ENCODE results near the gene RNF152. TPM values are rescaled to one million over a fixed set of nuclear protein-coding genes. Genes with fewer than 3 reads are reported as not detected.

Gene RNF152
- total RNA-seq, 5 donors from 2014 or later (not counting 1 experiment from before 2014, with no cell fraction given): 0.23 to 0.78 (median 0.51) TPM

DNA sequence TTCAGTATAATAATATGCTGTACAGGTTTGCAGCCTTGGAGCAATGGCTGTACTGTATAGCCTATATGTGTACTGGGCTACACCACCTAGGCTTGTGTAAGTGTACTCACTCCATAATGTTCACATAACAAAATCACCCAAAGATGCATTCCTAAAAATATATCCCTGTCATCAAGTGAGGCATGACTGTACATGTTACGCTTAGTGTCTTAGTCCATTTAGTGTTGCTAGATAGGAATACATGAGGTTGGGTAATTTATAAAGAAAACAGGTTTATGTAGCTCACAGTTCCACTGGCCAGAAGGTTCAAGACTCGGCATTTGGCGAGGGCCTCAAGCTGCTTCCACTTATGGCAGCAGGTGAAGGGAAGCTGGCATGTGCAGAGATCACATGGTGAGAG is 31.4 kb downstream of the RNF152 start:
- ATAC-seq (replicated peaks in 1 of 4) (no peak), DNase-seq (no peak)
- Histone ChIP-seq H3K27ac (ENCODE audit: low read length) (no peak overlapping the region), H3K9me3 (no peaks in the 10 kb centered on the region), H3K27me3 (replicated peaks in 1 of 2; ENCODE audit: control insufficient read depth in 2 of 2, extremely low read depth in 1 of 2, insufficient read depth in 2 of 2, low read length in 1 of 2) (no peaks in the 10 kb centered on the region), H3K4me1 (ENCODE audit: control insufficient read depth in 1 of 2, extremely low read depth in 1 of 2, insufficient read depth in 2 of 2, low read length in 2 of 2) (no peaks in the 10 kb centered on the region), H3K36me3 (ENCODE audit: control insufficient read depth in 2 of 2, extremely low read depth in 1 of 2, insufficient read depth in 1 of 2, low read length in 1 of 2) (no peaks in the 10 kb centered on the region), H3K4me3 (ENCODE audit: control insufficient read depth in 1 of 2, extremely low read depth in 1 of 2, low read length in 1 of 2) (no peak overlapping the region)
- no peaks in the 10 kb centered on the region for H3K9me3 Mint-ChIP-seq
- no peak overlapping the region for H3K4me3 Mint-ChIP-seq
- H3K27me3 Mint-ChIP-seq: peaks cover 2 to 3% of the 10 kb centered on the region in 2 donors
- no peaks in the 10 kb centered on the region for H3K36me3 Mint-ChIP-seq
- WGBS (ENCODE audit: insufficient coverage): 94% methylated on average over 3 of the region's 3 CpGs
- ChIA-PET POLR2A (no interaction called here), CTCF (no interaction called here)
- no peak overlapping the region for H3K27ac Mint-ChIP-seq
- no peaks in the 10 kb centered on the region for H3K4me1 Mint-ChIP-seq

- no peaks in the 10 kb centered on the region for H3K9me3 Mint-ChIP-seq
- ATAC-seq (replicated peaks in 1 of 4) (no peak), DNase-seq (no peak)
- H3K27me3 ChIP-seq (replicated peaks in 1 of 2; ENCODE audit: control insufficient read depth in 2 of 2, extremely low read depth in 1 of 2, insufficient read depth in 2 of 2, low read length in 1 of 2): no peaks in the 10 kb centered on the region
- CTCF ChIA-PET: interaction anchor here in 1 of 2 donors (0.6 kb wide), 2 partner anchors 26 to 1870 kb away, joined by 4 read pairs; no protein-coding TSS in a partner anchor
- H3K27ac ChIP-seq (ENCODE audit: low read length): no peak overlapping the region
- POLR2A ChIA-PET: no interaction called here
- H3K27me3 Mint-ChIP-seq: peaks cover 6 to 7% of the 10 kb centered on the region in 2 donors
- no peaks in the 10 kb centered on the region for H3K9me3 ChIP-seq
- H3K36me3 Mint-ChIP-seq: no peaks in the 10 kb centered on the region
- H3K27ac Mint-ChIP-seq: no peak overlapping the region
- no peak overlapping the region for H3K4me3 ChIP-seq (ENCODE audit: control insufficient read depth in 1 of 2, extremely low read depth in 1 of 2, low read length in 1 of 2)
- H3K4me1 Mint-ChIP-seq: no peaks in the 10 kb centered on the region
- no peak overlapping the region for H3K4me3 Mint-ChIP-seq
- H3K4me1 ChIP-seq (ENCODE audit: control insufficient read depth in 1 of 2, extremely low read depth in 1 of 2, insufficient read depth in 2 of 2, low read length in 2 of 2): no peaks in the 10 kb centered on the region
- WGBS (ENCODE audit: insufficient coverage): 90% methylated on average over 2 of the region's 6 CpGs
- H3K36me3 ChIP-seq (ENCODE audit: control insufficient read depth in 2 of 2, extremely low read depth in 1 of 2, insufficient read depth in 1 of 2, low read length in 1 of 2): no peaks in the 10 kb centered on the region
Observed at GRCh38 chr18:61860302-61860701, 32.5 kb downstream of the RNF152 start.

DNA sequence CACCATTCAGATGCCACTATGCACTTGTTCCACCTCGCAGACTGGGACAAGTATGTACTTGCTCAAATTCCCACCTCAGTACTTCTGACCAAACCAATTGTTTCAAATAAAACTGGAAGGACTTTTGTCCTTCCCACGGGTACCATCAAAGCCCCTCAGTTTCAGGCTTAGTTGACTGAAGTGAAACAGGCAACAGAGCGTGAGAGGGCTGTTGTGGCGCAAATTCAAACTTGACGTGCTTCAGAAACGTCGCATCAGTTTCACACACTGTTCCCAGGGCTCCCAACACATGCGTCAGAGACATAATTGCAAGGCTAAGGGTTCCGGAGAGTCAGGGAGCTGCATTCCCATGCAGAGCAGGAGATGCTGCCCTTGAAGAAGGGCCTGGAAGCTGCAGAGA is 33.7 kb downstream of the RNF152 start:
- Mint-ChIP-seq H3K27me3 (peaks cover 6 to 7% of the 10 kb centered on the region in 2 donors), H3K9me3 (no peaks in the 10 kb centered on the region), H3K36me3 (no peaks in the 10 kb centered on the region), H3K4me1 (no peaks in the 10 kb centered on the region), H3K4me3 (no peak overlapping the region), H3K27ac (no peak overlapping the region)
- DNase-seq: no peak
- WGBS (ENCODE audit: insufficient coverage): 78% methylated on average over 5 of the region's 9 CpGs
- ATAC-seq (replicated peaks in 1 of 4): no peak
- no peaks in the 10 kb centered on the region for H3K9me3 ChIP-seq
- H3K4me3 ChIP-seq (ENCODE audit: control insufficient read depth in 1 of 2, extremely low read depth in 1 of 2, low read length in 1 of 2): no peak overlapping the region
- H3K27ac ChIP-seq (ENCODE audit: low read length): no peak overlapping the region
- H3K27me3 ChIP-seq (replicated peaks in 1 of 2; ENCODE audit: control insufficient read depth in 2 of 2, extremely low read depth in 1 of 2, insufficient read depth in 2 of 2, low read length in 1 of 2): no peaks in the 10 kb centered on the region
- CTCF ChIA-PET: no interaction called here
- no peaks in the 10 kb centered on the region for H3K4me1 ChIP-seq (ENCODE audit: control insufficient read depth in 1 of 2, extremely low read depth in 1 of 2, insufficient read depth in 2 of 2, low read length in 2 of 2)
- H3K36me3 ChIP-seq (ENCODE audit: control insufficient read depth in 2 of 2, extremely low read depth in 1 of 2, insufficient read depth in 1 of 2, low read length in 1 of 2): no peaks in the 10 kb centered on the region
- POLR2A ChIA-PET: no interaction called here

DNA sequence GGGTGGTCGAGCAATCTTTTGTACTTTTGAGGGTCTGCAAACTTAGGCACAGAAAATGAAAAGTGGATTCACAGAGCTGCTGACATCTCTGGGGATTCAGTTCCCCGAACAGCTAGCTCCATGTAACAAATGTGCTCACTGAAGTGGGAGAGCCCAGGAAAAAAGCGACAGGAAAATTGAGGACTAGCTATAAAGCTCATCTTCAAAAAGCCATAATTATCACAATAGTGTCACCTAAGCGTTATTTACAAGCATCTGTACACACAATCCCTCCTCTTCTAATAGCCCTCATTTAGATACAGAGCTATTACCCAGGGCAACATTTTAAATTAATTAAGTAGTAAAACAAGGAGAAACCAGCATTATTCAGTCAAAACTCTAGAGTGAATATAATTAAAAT is 36.1 kb downstream of the RNF152 start:
- Mint-ChIP-seq H3K27ac (no peak overlapping the region), H3K9me3 (no peaks in the 10 kb centered on the region), H3K36me3 (no peaks in the 10 kb centered on the region), H3K27me3 (peaks cover 4 to 7% of the 10 kb centered on the region in 2 donors), H3K4me3 (no peak overlapping the region), H3K4me1 (no peaks in the 10 kb centered on the region)
- ATAC-seq (replicated peaks in 1 of 4) (no peak), DNase-seq (no peak)
- no peaks in the 10 kb centered on the region for H3K9me3 ChIP-seq
- H3K36me3 ChIP-seq (ENCODE audit: control insufficient read depth in 2 of 2, extremely low read depth in 1 of 2, insufficient read depth in 1 of 2, low read length in 1 of 2): no peaks in the 10 kb centered on the region
- no peaks in the 10 kb centered on the region for H3K27me3 ChIP-seq (replicated peaks in 1 of 2; ENCODE audit: control insufficient read depth in 2 of 2, extremely low read depth in 1 of 2, insufficient read depth in 2 of 2, low read length in 1 of 2)
- no peaks in the 10 kb centered on the region for H3K4me1 ChIP-seq (ENCODE audit: control insufficient read depth in 1 of 2, extremely low read depth in 1 of 2, insufficient read depth in 2 of 2, low read length in 2 of 2)
- POLR2A ChIA-PET: no interaction called here
- H3K27ac ChIP-seq (ENCODE audit: low read length): no peak overlapping the region
- H3K4me3 ChIP-seq (ENCODE audit: control insufficient read depth in 1 of 2, extremely low read depth in 1 of 2, low read length in 1 of 2): no peak overlapping the region
- 100% methylated on average over 1 of the region's 4 CpGs for WGBS (ENCODE audit: insufficient coverage)
- CTCF ChIA-PET: no interaction called here

GRCh38 chr18:61855449-61856378 is 37.1 kb downstream of the RNF152 start:
- no peak overlapping the region for H3K4me3 ChIP-seq (ENCODE audit: control insufficient read depth in 1 of 2, extremely low read depth in 1 of 2, low read length in 1 of 2)
- H3K9me3 ChIP-seq: no peaks in the 10 kb centered on the region
- 89% methylated on average over 18 of the region's 19 CpGs for WGBS (ENCODE audit: insufficient coverage)
- ATAC-seq (replicated peaks in 1 of 4) (no peak), DNase-seq (no peak)
- H3K36me3 ChIP-seq (ENCODE audit: control insufficient read depth in 2 of 2, extremely low read depth in 1 of 2, insufficient read depth in 1 of 2, low read length in 1 of 2): no peaks in the 10 kb centered on the region
- CTCF ChIA-PET: no interaction called here
- Mint-ChIP-seq H3K4me3 (no peak overlapping the region), H3K4me1 (no peaks in the 10 kb centered on the region), H3K36me3 (no peaks in the 10 kb centered on the region), H3K27me3 (peaks cover 4 to 7% of the 10 kb centered on the region in 2 donors), H3K9me3 (no peaks in the 10 kb centered on the region), H3K27ac (no peak overlapping the region)
- no peak overlapping the region for H3K27ac ChIP-seq (ENCODE audit: low read length)
- H3K27me3 ChIP-seq (replicated peaks in 1 of 2; ENCODE audit: control insufficient read depth in 2 of 2, extremely low read depth in 1 of 2, insufficient read depth in 2 of 2, low read length in 1 of 2): peaks cover 0 to 1% of the 10 kb centered on the region in 2 experiments
- POLR2A ChIA-PET: no interaction called here
- no peaks in the 10 kb centered on the region for H3K4me1 ChIP-seq (ENCODE audit: control insufficient read depth in 1 of 2, extremely low read depth in 1 of 2, insufficient read depth in 2 of 2, low read length in 2 of 2)

DNA sequence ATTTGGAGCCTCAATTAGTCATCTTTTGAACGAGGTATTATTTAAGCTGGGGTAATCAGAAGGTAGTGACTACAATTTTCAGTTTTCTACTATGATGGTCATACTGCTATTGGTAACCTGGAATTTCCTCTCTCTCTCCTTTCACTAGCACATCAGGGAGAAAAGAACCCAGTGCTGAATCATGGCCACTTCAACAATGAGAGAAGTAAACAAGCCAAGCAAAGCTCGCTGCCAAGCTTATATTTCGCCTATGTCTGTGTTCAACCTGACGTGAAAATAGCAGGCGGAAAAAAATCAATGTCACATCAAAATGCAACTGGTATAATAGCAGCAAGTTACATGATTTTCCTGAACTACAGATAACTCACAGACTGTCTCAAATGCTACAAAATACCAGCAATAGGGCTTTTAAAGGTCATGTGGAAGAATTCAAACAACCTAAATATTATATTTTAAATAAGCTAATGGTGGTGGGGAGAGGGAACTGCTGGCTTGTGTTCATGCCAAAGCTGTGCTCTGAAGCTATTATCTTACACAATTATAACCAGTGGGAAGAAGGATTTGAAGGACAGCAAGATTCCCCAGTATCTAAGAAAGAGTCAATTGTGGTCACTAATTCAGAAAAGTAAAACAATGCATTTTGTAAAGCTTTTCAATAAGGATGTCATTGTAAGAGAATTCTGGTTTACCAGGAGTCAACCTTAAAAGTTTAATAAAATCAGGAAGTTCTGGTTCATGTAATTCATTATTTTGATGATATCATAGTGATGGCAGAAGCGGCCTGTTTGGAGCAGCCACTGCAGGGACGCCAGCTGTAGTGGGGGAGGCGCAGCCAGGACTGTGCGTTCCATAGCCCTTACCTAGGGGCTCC is 38.0 kb downstream of the RNF152 start:
- ChIA-PET POLR2A (no interaction called here), CTCF (no interaction called here)
- Histone ChIP-seq H3K27me3 (replicated peaks in 1 of 2; ENCODE audit: control insufficient read depth in 2 of 2, extremely low read depth in 1 of 2, insufficient read depth in 2 of 2, low read length in 1 of 2) (peaks cover 0 to 2% of the 10 kb centered on the region in 2 experiments), H3K4me1 (ENCODE audit: control insufficient read depth in 1 of 2, extremely low read depth in 1 of 2, insufficient read depth in 2 of 2, low read length in 2 of 2) (no peaks in the 10 kb centered on the region), H3K4me3 (ENCODE audit: control insufficient read depth in 1 of 2, extremely low read depth in 1 of 2, low read length in 1 of 2) (no peak overlapping the region), H3K9me3 (no peaks in the 10 kb centered on the region), H3K36me3 (ENCODE audit: control insufficient read depth in 2 of 2, extremely low read depth in 1 of 2, insufficient read depth in 1 of 2, low read length in 1 of 2) (no peaks in the 10 kb centered on the region), H3K27ac (ENCODE audit: low read length) (no peak overlapping the region)
- Mint-ChIP-seq H3K9me3 (no peaks in the 10 kb centered on the region), H3K4me3 (no peak overlapping the region), H3K27me3 (peaks cover 4 to 7% of the 10 kb centered on the region in 2 donors), H3K27ac (no peak overlapping the region), H3K4me1 (no peaks in the 10 kb centered on the region), H3K36me3 (no peaks in the 10 kb centered on the region)
- DNase-seq (no peak), ATAC-seq (replicated peaks in 1 of 4) (no peak)
- WGBS (ENCODE audit: insufficient coverage): 79% methylated on average over 6 of the region's 9 CpGs

Measured in T-cell (primary cell).